ENCODE data around the gene SPAG17.

The SPAG17 gene

GRCh38 chr1:118185084-118185832, at the start of gene SPAG17:
Gene SPAG17 (minus strand): TSS chr1:118185228. CDS start chr1:118185157, 71 bp downstream.
- DNase-seq = no peak

- no peak for DNase-seq
Measured at GRCh38 chr1:118225471-118225870, 40.4 kb upstream of the SPAG17 start.

- no peak for DNase-seq
Measured at GRCh38 chr1:118223426-118223825, 38.4 kb upstream of the SPAG17 start.

GRCh38 chr1:118219438-118219837, 34.4 kb upstream of the SPAG17 start:
- no peak for DNase-seq

GRCh38 chr1:118217141-118217838, 32.3 kb upstream of the SPAG17 start:
- DNase-seq = no peak

- DNase-seq = no peak
Measured at GRCh38 chr1:118214866-118215265, 29.8 kb upstream of the SPAG17 start.

- DNase-seq = no peak
Measured at GRCh38 chr1:118210723-118211110, 25.7 kb upstream of the SPAG17 start.

- no peak for DNase-seq
Measured at GRCh38 chr1:118210051-118210722, 25.2 kb upstream of the SPAG17 start.

- DNase-seq = no peak
Measured at GRCh38 chr1:118209648-118210047, 24.6 kb upstream of the SPAG17 start.

GRCh38 chr1:118206966-118207365, 21.9 kb upstream of the SPAG17 start:
- DNase-seq = no peak

- no peak for DNase-seq
Measured at GRCh38 chr1:118204648-118205047, 19.6 kb upstream of the SPAG17 start.

- DNase-seq = no peak
Measured at GRCh38 chr1:118204105-118204504, 19.1 kb upstream of the SPAG17 start.

- no peak for DNase-seq
Measured at GRCh38 chr1:118202076-118202608, 17.1 kb upstream of the SPAG17 start.

GRCh38 chr1:118201524-118201923, 16.5 kb upstream of the SPAG17 start:
- DNase-seq = no peak

- no peak for DNase-seq
Measured at GRCh38 chr1:118200836-118201235, 15.8 kb upstream of the SPAG17 start.

- no peak for DNase-seq
Measured at GRCh38 chr1:118190561-118190960, 5.5 kb upstream of the SPAG17 start.

- DNase-seq = no peak
Measured at GRCh38 chr1:118189564-118189963, 4.5 kb upstream of the SPAG17 start.

GRCh38 chr1:118188411-118188810, 3.4 kb upstream of the SPAG17 start:
- DNase-seq = no peak

- no peak for DNase-seq
Measured at GRCh38 chr1:118186026-118186425, 998 bp upstream of the SPAG17 start.

GRCh38 chr1:118184739-118185083, 317 bp downstream of the SPAG17 start:
- no peak for DNase-seq

- no peak for DNase-seq
Measured at GRCh38 chr1:118183586-118183985, 1.4 kb downstream of the SPAG17 start.

GRCh38 chr1:118177998-118178397, 7.0 kb downstream of the SPAG17 start:
- no peak for DNase-seq

- DNase-seq = no peak
Measured at GRCh38 chr1:118169016-118169415, 16.0 kb downstream of the SPAG17 start.

- no peak for DNase-seq
Measured at GRCh38 chr1:118160806-118161205, 24.2 kb downstream of the SPAG17 start.

All from stimulated activated CD4-positive, alpha-beta T cell treated with anti-CD3 and anti-CD28 coated beads, Interleukin-12 subunit alpha, Interleukin-12 subunit beta, amount 100 ng/mL, for 4 hours (primary cell).